Bronchial epithelial cell (primary cell): Measurements from ENCODE around the gene ASB15. TPM values are rescaled to one million over a fixed set of nuclear protein-coding genes. Genes with fewer than 3 reads are reported as not detected.
A peak's percentile ranks its signal among the peaks of the same experiment; 100 is the strongest.

Experiments
- DNase-seq: peaks from one replicate; pipeline ENCODE4 v3.0.0-alpha.2; 2010; ENCODE audit warnings: low read depth
- FAIRE-seq: peaks from 2 replicates; lab custom pipeline; 2011; peaks lifted over from hg19 to GRCh38; lab: Jason Lieb, UNC
- H3K27me3 ChIP-seq: 2 replicates; pipeline ENCODE4 v1.5.1; 2011; ENCODE audit warnings: low read length; ENCODE audit not compliant: control insufficient read depth, insufficient read depth
- H3K36me3 ChIP-seq: 2 replicates; pipeline ENCODE4 v1.5.1; 2011; ENCODE audit warnings: low read length; ENCODE audit not compliant: control insufficient read depth, insufficient read depth
- H3K4me3 ChIP-seq: 2 replicates; pipeline ENCODE4 v1.5.1; 2011; ENCODE audit warnings: mild to moderate bottlenecking, low read depth, low read length, control low read depth
- CTCF ChIP-seq: IDR thresholded peaks from 2 replicates; pipeline ENCODE4 v1.5.1; 2011; ENCODE audit warnings: mild to moderate bottlenecking, moderate library complexity, low read length, control low read depth, inconsistent platforms; ENCODE audit not compliant: insufficient read depth, severe bottlenecking
- total RNA-seq: library from RNA; depleted of rRNA; stranded (reverse); fragments of >200 nt; gene quantifications from 2 replicates; pipeline ENCODE4 v1.2.1, GENCODE V29; 2014

The ASB15 gene
- total RNA-seq, 1 donor from 2014 or later, result not detected

DNA sequence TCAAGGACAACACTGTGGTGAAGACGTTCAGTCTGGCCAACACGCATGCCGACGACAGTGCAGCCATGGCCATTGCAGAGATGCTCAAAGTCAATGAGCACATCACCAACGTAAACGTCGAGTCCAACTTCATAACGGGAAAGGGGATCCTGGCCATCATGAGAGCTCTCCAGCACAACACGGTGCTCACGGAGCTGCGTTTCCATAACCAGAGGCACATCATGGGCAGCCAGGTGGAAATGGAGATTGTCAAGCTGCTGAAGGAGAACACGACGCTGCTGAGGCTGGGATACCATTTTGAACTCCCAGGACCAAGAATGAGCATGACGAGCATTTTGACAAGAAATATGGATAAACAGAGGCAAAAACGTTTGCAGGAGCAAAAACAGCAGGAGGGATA is 60.7 kb downstream of the ASB15 start:
- no peaks in the 10 kb centered on the region for H3K27me3 ChIP-seq
- no peak for TF ChIP-seq CTCF
- FAIRE-seq, result peak; percentile 81
- no peak overlapping the region for H3K4me3 ChIP-seq
- H3K36me3 ChIP-seq, result no peaks in the 10 kb centered on the region
- no peak for DNase-seq

DNA sequence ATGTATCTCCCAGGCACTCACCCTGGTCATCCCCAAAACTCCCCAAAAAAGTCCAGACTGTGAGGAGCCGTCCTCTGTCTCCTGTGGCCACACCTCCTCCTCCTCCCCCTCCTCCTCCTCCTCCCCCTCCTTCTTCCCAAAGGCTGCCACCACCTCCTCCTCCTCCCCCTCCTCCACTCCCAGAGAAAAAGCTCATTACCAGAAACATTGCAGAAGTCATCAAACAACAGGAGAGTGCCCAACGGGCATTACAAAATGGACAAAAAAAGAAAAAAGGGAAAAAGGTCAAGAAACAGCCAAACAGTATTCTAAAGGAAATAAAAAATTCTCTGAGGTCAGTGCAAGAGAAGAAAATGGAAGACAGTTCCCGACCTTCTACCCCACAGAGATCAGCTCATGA is 61.1 kb downstream of the ASB15 start:
- DNase-seq (no peak), FAIRE-seq (no peak)
- no peak for TF ChIP-seq CTCF
- Histone ChIP-seq H3K4me3 (no peak overlapping the region), H3K27me3 (no peaks in the 10 kb centered on the region), H3K36me3 (no peaks in the 10 kb centered on the region)

DNA sequence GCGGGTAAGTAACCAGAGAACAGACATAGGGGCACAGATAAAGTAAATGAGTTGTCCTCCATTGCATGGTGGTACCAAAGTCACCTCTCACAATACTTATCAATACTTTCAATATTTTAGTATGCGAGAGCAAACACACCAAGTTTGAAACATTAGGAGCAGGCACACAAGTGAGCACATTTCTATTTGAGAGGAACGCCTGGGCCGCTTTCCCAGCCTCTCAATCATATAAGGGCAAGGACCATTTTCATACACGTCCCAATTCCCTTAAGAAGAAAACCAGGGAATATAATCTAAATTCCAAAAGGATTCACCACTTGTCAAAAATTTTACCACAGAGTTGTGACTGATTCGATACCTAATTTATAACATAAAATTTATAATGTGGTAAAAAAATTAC is 61.6 kb downstream of the ASB15 start:
- TF ChIP-seq CTCF, result no peak
- no peaks in the 10 kb centered on the region for H3K27me3 ChIP-seq
- no peak overlapping the region for H3K4me3 ChIP-seq
- H3K36me3 ChIP-seq, result no peaks in the 10 kb centered on the region
- FAIRE-seq (no peak), DNase-seq (no peak)

DNA sequence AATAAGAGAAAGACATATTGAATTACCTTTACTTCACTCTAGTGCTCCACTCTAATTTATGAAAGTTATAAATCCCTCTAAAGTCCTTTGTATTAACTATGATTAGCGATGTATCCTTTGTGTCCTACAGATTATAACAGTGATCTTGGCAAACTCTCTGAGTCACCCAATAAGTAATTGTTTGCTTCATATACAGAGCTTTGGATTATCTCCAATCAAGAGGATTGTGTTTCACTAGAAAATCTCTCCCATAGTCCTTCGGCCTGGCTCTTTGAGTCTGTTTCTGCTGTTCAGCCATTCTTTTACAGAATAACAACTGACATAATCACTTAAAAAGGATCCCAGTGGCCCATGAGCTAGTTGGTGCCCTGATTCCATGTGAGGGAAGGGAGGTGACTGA is 63.5 kb downstream of the ASB15 start:
- DNase-seq (peak; percentile 43), FAIRE-seq (no peak)
- no peaks in the 10 kb centered on the region for H3K27me3 ChIP-seq
- no peak overlapping the region for H3K4me3 ChIP-seq
- TF ChIP-seq CTCF, result no peak
- H3K36me3 ChIP-seq, result no peaks in the 10 kb centered on the region

- no peak for FAIRE-seq
- Histone ChIP-seq H3K27me3 (no peaks in the 10 kb centered on the region), H3K4me3 (no peak overlapping the region), H3K36me3 (no peaks in the 10 kb centered on the region)
- DNase-seq, result no peak
- TF ChIP-seq CTCF, result no peak
Measured at GRCh38 chr7:123665896-123666295, 64.3 kb downstream of the ASB15 start.

DNA sequence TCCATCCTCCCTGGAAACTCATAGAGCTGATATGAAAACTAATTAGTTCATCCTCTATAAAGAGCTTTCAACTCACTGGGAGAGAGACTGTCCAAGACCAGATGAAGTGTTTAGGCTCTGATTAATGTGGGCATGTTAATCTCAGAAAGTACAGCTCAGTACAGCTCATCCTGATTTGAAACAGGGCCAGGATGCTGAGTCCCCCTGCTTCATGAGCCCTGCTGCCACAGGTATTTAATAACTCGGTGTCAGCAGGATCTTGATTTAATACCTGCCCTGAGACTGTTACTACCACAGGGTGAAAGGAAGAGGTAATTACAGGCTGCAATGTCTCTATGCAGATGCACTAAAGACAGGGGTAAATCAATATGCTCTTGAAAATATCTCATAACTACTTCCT is 64.9 kb downstream of the ASB15 start:
- peak; percentile 65 for DNase-seq
- H3K27me3 ChIP-seq, result no peaks in the 10 kb centered on the region
- no peaks in the 10 kb centered on the region for H3K36me3 ChIP-seq
- no peak for FAIRE-seq
- no peak overlapping the region for H3K4me3 ChIP-seq
- no peak for TF ChIP-seq CTCF
